ENCODE results near the gene PDK4.

DNA sequence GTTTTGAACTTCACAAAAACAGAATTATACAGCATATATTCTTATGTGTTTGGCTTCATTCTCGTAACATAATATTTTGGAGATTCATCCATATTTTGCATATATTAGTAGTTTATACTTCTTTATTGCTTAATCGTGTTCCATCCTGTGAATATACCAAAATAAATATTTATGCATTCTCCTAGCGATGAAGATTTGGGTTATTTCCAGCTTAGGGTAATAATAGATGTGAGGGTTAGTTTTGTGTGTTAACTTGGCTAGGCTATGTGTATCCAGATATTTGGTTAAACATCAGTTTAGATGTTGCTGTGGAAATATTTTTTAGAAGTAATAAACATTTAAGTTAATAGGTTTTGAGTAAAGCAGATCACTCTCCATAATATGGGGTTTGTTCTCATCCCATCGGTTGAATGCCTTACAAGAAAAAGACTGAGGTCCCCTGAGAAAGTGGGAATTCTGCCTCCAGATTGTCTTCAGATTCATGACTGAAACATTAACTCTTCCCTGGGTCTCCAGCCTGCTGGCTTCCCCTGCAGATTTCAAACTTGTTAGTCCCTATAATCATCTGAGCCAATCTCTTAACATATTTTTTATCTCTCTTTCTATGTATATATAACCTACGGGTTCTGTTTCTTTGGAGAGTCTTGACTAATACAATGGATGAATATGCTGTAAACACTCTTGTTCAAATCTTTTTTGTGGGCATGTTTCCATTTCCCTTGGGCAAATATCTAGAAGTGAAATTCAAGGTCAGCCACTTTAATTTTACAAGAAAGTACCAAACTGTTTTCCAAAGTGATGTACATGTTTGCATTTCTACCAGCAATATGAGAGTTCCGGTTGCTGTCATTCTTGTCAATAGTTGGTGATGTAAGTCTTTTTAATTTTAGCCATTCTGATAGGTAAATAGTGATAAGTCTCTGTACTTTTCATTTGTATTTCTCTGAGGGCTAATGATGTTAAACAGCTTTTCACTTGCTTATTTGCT, 48.7 kb downstream of the PDK4 start:
- no peak for TF ChIP-seq PTBP1 (IDR thresholded peaks at IDR 0.05; ENCODE audit: low read depth, low read length)
- TF ChIP-seq, protein P1, sequence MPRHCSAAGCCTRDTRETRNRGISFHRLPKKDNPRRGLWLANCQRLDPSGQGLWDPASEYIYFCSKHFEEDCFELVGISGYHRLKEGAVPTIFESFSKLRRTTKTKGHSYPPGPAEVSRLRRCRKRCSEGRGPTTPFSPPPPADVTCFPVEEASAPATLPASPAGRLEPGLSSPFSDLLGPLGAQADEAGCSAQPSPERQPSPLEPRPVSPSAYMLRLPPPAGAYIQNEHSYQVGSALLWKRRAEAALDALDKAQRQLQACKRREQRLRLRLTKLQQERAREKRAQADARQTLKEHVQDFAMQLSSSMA (CRISPR knock-in tag; IDR thresholded peaks at IDR 0.05) = no peak
- no peak for TF ChIP-seq ZNF584 (CRISPR knock-in tag; IDR thresholded peaks at IDR 0.05; ENCODE audit: low read depth)
- no peak for TF ChIP-seq IRF9 (tag; IDR thresholded peaks at IDR 0.05)
- TF ChIP-seq, protein P2, sequence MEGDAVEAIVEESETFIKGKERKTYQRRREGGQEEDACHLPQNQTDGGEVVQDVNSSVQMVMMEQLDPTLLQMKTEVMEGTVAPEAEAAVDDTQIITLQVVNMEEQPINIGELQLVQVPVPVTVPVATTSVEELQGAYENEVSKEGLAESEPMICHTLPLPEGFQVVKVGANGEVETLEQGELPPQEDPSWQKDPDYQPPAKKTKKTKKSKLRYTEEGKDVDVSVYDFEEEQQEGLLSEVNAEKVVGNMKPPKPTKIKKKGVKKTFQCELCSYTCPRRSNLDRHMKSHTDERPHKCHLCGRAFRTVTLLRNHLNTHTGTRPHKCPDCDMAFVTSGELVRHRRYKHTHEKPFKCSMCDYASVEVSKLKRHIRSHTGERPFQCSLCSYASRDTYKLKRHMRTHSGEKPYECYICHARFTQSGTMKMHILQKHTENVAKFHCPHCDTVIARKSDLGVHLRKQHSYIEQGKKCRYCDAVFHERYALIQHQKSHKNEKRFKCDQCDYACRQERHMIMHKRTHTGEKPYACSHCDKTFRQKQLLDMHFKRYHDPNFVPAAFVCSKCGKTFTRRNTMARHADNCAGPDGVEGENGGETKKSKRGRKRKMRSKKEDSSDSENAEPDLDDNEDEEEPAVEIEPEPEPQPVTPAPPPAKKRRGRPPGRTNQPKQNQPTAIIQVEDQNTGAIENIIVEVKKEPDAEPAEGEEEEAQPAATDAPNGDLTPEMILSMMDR (IDR thresholded peaks at IDR 0.05 in 2 of 3, conservative IDR thresholded peaks at IDR 0.05 in 1 of 3; ENCODE audit: insufficient read depth in 2 of 3, low read depth in 1 of 3, low read length in 3 of 3) = no peak
- no peak for TF ChIP-seq ZNF324 (CRISPR knock-in tag; IDR thresholded peaks at IDR 0.05)
- TF ChIP-seq, protein P3, sequence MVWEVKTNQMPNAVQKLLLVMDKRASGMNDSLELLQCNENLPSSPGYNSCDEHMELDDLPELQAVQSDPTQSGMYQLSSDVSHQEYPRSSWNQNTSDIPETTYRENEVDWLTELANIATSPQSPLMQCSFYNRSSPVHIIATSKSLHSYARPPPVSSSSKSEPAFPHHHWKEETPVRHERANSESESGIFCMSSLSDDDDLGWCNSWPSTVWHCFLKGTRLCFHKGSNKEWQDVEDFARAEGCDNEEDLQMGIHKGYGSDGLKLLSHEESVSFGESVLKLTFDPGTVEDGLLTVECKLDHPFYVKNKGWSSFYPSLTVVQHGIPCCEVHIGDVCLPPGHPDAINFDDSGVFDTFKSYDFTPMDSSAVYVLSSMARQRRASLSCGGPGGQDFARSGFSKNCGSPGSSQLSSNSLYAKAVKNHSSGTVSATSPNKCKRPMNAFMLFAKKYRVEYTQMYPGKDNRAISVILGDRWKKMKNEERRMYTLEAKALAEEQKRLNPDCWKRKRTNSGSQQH (CRISPR knock-in tag; IDR thresholded peaks at IDR 0.05) = no peak
- TF ChIP-seq ZNF232 (CRISPR knock-in tag; IDR thresholded peaks at IDR 0.05) = no peak

Measured in K562 (cell line).